ENCODE data around the gene ACOXL.

Gene ACOXL

GRCh38 chr2:111057045-111057444 lies 324.7 kb downstream of the ACOXL start:
- DNase-seq (ENCODE audit: extremely low read depth, insufficient read length): no peak
- H3K4me3 ChIP-seq (replicated peaks; ENCODE audit: low read depth, low read length): no peak overlapping the region
- H3K27me3 ChIP-seq (replicated peaks; ENCODE audit: control insufficient read depth, insufficient read depth, low read length): peaks cover 2% of the 10 kb centered on the region; the same call in 1 of the 2 replicates
- no peaks in the 10 kb centered on the region for H3K36me3 ChIP-seq (ENCODE audit: control insufficient read depth, insufficient read depth, low read length)
- TF ChIP-seq, protein P1, sequence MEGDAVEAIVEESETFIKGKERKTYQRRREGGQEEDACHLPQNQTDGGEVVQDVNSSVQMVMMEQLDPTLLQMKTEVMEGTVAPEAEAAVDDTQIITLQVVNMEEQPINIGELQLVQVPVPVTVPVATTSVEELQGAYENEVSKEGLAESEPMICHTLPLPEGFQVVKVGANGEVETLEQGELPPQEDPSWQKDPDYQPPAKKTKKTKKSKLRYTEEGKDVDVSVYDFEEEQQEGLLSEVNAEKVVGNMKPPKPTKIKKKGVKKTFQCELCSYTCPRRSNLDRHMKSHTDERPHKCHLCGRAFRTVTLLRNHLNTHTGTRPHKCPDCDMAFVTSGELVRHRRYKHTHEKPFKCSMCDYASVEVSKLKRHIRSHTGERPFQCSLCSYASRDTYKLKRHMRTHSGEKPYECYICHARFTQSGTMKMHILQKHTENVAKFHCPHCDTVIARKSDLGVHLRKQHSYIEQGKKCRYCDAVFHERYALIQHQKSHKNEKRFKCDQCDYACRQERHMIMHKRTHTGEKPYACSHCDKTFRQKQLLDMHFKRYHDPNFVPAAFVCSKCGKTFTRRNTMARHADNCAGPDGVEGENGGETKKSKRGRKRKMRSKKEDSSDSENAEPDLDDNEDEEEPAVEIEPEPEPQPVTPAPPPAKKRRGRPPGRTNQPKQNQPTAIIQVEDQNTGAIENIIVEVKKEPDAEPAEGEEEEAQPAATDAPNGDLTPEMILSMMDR (IDR thresholded peaks at IDR 0.05; ENCODE audit: insufficient read depth, low read length, poor library complexity, severe bottlenecking): no peak

- DNase-seq (ENCODE audit: extremely low read depth, insufficient read length): no peak
- Histone ChIP-seq H3K27me3 (replicated peaks; ENCODE audit: control insufficient read depth, insufficient read depth, low read length) (peaks cover 2% of the 10 kb centered on the region; the same call in 1 of the 2 replicates), H3K36me3 (ENCODE audit: control insufficient read depth, insufficient read depth, low read length) (no peaks in the 10 kb centered on the region), H3K4me3 (replicated peaks; ENCODE audit: low read depth, low read length) (no peak overlapping the region)
- TF ChIP-seq, protein P1 (IDR thresholded peaks at IDR 0.05; ENCODE audit: insufficient read depth, low read length, poor library complexity, severe bottlenecking): no peak
Measured at GRCh38 chr2:111057721-111058120, 325.3 kb downstream of the ACOXL start.

GRCh38 chr2:111058264-111058663 lies 325.9 kb downstream of the ACOXL start:
- TF ChIP-seq, protein P1 (IDR thresholded peaks at IDR 0.05; ENCODE audit: insufficient read depth, low read length, poor library complexity, severe bottlenecking): no peak
- Histone ChIP-seq H3K27me3 (replicated peaks; ENCODE audit: control insufficient read depth, insufficient read depth, low read length) (peaks cover 1% of the 10 kb centered on the region; the same call in 1 of the 2 replicates), H3K36me3 (ENCODE audit: control insufficient read depth, insufficient read depth, low read length) (no peaks in the 10 kb centered on the region), H3K4me3 (replicated peaks; ENCODE audit: low read depth, low read length) (no peak overlapping the region)
- DNase-seq (ENCODE audit: extremely low read depth, insufficient read length): no peak

- DNase-seq (ENCODE audit: extremely low read depth, insufficient read length): no peak
- H3K36me3 ChIP-seq (ENCODE audit: control insufficient read depth, insufficient read depth, low read length): no peaks in the 10 kb centered on the region
- H3K4me3 ChIP-seq (replicated peaks; ENCODE audit: low read depth, low read length): no peak overlapping the region
- TF ChIP-seq, protein P1 (IDR thresholded peaks at IDR 0.05; ENCODE audit: insufficient read depth, low read length, poor library complexity, severe bottlenecking): no peak
- H3K27me3 ChIP-seq (replicated peaks; ENCODE audit: control insufficient read depth, insufficient read depth, low read length): no peaks in the 10 kb centered on the region
Measured at GRCh38 chr2:111061191-111061590, 328.8 kb downstream of the ACOXL start.

GRCh38 chr2:111062417-111062816 lies 330.0 kb downstream of the ACOXL start:
- Histone ChIP-seq H3K27me3 (replicated peaks; ENCODE audit: control insufficient read depth, insufficient read depth, low read length) (no peaks in the 10 kb centered on the region), H3K4me3 (replicated peaks; ENCODE audit: low read depth, low read length) (no peak overlapping the region), H3K36me3 (ENCODE audit: control insufficient read depth, insufficient read depth, low read length) (no peaks in the 10 kb centered on the region)
- no peak for DNase-seq (ENCODE audit: extremely low read depth, insufficient read length)
- TF ChIP-seq, protein P1 (IDR thresholded peaks at IDR 0.05; ENCODE audit: insufficient read depth, low read length, poor library complexity, severe bottlenecking): no peak

- H3K36me3 ChIP-seq (ENCODE audit: control insufficient read depth, insufficient read depth, low read length): no peaks in the 10 kb centered on the region
- TF ChIP-seq, protein P1 (IDR thresholded peaks at IDR 0.05; ENCODE audit: insufficient read depth, low read length, poor library complexity, severe bottlenecking): no peak
- H3K4me3 ChIP-seq (replicated peaks; ENCODE audit: low read depth, low read length): no peak overlapping the region
- H3K27me3 ChIP-seq (replicated peaks; ENCODE audit: control insufficient read depth, insufficient read depth, low read length): no peaks in the 10 kb centered on the region
- DNase-seq (ENCODE audit: extremely low read depth, insufficient read length): no peak
Measured at GRCh38 chr2:111066062-111066593, 333.8 kb downstream of the ACOXL start.

Measured in GM06990 (cell line).